Upper lobe of right lung (tissue), 1 donor: ENCODE results near the gene HBG1. TPM values are rescaled to one million over a fixed set of nuclear protein-coding genes. Genes with fewer than 3 reads are reported as not detected.

ENCODE experiments used
- ATAC-seq: fragments of 200-7000 bp; cut with Tn5 transposase; one replicate; pipeline ENCODE4 v1.9.1; 2020; ENCODE audit warnings: mild to moderate bottlenecking, moderate library complexity
- DNase-seq: peaks from one replicate; pipeline ENCODE4 v3.0.0-alpha.2; 2020
- H3K27ac ChIP-seq: fragments of 200-600 bp; one replicate; pipeline ENCODE4 v1.8.0; 2022
- H3K27me3 ChIP-seq: fragments of 200-600 bp; one replicate; pipeline ENCODE4 v1.8.0; 2022; ENCODE audit warnings: mild to moderate bottlenecking
- H3K36me3 ChIP-seq: fragments of 200-600 bp; one replicate; pipeline ENCODE4 v1.8.0; 2022
- H3K4me1 ChIP-seq: fragments of 200-600 bp; one replicate; pipeline ENCODE4 v1.8.0; 2022
- H3K4me3 ChIP-seq: fragments of 200-600 bp; one replicate; pipeline ENCODE4 v1.8.0; 2022; ENCODE audit warnings: mild to moderate bottlenecking
- H3K9me3 ChIP-seq: fragments of 200-600 bp; one replicate; pipeline ENCODE4 v1.8.0; 2022
- intact Hi-C: fragments of 100-400 bp; cut with DNase I; formaldehyde crosslinking; loops from one replicate; pipeline ENCODE4 v1.11.0; 2022
- total RNA-seq: library from RNA; stranded (reverse); fragmentation: NEBNext Ultra II Directional; extraction: Animal tissue kit (Norgen Biotek cat#: 25700); gene quantifications from one replicate; pipeline ENCODE4 v1.2.1, GENCODE V29; 2021
- TF ChIP-seq, protein P1 (sequence below): fragments of 200-600 bp; IDR thresholded peaks from one replicate; pipeline ENCODE4 v1.8.0; 2022; ENCODE audit warnings: antibody characterized with exemption
- donor health status: DM: no; HTN: yes; CAD: no; lungs with severe emphysema.

HBG1 gene
- total RNA-seq, 1 donor from 2014 or later, result not detected

- Histone ChIP-seq H3K27ac (no peak overlapping the region), H3K9me3 (no peaks in the 10 kb centered on the region), H3K36me3 (no peaks in the 10 kb centered on the region), H3K27me3 (no peaks in the 10 kb centered on the region), H3K4me3 (no peak overlapping the region), H3K4me1 (no peaks in the 10 kb centered on the region)
- ATAC-seq, result no peak
- no peak for DNase-seq
- intact Hi-C loops, result no loop called here
- TF ChIP-seq, protein P1, sequence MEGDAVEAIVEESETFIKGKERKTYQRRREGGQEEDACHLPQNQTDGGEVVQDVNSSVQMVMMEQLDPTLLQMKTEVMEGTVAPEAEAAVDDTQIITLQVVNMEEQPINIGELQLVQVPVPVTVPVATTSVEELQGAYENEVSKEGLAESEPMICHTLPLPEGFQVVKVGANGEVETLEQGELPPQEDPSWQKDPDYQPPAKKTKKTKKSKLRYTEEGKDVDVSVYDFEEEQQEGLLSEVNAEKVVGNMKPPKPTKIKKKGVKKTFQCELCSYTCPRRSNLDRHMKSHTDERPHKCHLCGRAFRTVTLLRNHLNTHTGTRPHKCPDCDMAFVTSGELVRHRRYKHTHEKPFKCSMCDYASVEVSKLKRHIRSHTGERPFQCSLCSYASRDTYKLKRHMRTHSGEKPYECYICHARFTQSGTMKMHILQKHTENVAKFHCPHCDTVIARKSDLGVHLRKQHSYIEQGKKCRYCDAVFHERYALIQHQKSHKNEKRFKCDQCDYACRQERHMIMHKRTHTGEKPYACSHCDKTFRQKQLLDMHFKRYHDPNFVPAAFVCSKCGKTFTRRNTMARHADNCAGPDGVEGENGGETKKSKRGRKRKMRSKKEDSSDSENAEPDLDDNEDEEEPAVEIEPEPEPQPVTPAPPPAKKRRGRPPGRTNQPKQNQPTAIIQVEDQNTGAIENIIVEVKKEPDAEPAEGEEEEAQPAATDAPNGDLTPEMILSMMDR, result no peak
Observed at GRCh38 chr11:5235364-5236095, 14.1 kb downstream of the HBG1 start.

GRCh38 chr11:5234381-5234834 lies 15.2 kb downstream of the HBG1 start, which contains the start of gene HBD:
TSS of gene HBD (minus strand) at chr11:5234483. CDS start at chr11:5234433, 50 bp downstream.
- Histone ChIP-seq H3K4me1 (no peaks in the 10 kb centered on the region), H3K36me3 (no peaks in the 10 kb centered on the region), H3K4me3 (no peak within 1 kb of the TSS), H3K27ac (no peak within 1 kb of the TSS), H3K9me3 (no peaks in the 10 kb centered on the region), H3K27me3 (no peaks in the 10 kb centered on the region)
- no peak for DNase-seq
- TF ChIP-seq, protein P1, result no peak
- ATAC-seq, result no peak
- intact Hi-C loops, result no loop called here

GRCh38 chr11:5233307-5233706 lies 16.4 kb downstream of the HBG1 start:
- Histone ChIP-seq H3K27me3 (no peaks in the 10 kb centered on the region), H3K4me1 (no peaks in the 10 kb centered on the region), H3K36me3 (no peaks in the 10 kb centered on the region), H3K27ac (no peak overlapping the region), H3K4me3 (no peak overlapping the region), H3K9me3 (no peaks in the 10 kb centered on the region)
- no peak for DNase-seq
- no peak for ATAC-seq
- intact Hi-C loops, result no loop called here
- TF ChIP-seq, protein P1, result no peak

DNA sequence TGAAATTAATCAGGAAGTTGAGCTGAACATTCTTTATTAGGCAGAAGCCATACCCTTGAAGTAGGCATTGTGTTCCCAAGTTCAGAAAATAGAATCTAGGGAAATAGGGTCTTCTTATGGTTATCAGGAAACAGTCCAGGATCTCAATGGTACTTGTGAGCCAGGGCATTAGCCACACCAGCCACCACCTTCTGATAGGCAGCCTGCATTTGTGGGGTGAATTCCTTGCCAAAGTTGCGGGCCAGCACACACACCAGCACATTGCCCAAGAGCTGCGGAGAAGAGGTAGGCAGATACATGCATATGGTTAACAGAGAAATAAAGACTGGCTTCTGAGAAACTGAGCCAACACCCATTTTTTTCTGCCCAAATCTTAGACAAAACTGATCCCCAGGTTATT lies 16.8 kb downstream of the HBG1 start:
- H3K4me1 ChIP-seq, result no peaks in the 10 kb centered on the region
- H3K27ac ChIP-seq, result no peak overlapping the region
- TF ChIP-seq, protein P1, result no peak
- H3K9me3 ChIP-seq, result no peaks in the 10 kb centered on the region
- H3K4me3 ChIP-seq, result no peak overlapping the region
- DNase-seq, result no peak
- no peaks in the 10 kb centered on the region for H3K27me3 ChIP-seq
- no peak for ATAC-seq
- intact Hi-C loops, result no loop called here
- no peaks in the 10 kb centered on the region for H3K36me3 ChIP-seq

DNA sequence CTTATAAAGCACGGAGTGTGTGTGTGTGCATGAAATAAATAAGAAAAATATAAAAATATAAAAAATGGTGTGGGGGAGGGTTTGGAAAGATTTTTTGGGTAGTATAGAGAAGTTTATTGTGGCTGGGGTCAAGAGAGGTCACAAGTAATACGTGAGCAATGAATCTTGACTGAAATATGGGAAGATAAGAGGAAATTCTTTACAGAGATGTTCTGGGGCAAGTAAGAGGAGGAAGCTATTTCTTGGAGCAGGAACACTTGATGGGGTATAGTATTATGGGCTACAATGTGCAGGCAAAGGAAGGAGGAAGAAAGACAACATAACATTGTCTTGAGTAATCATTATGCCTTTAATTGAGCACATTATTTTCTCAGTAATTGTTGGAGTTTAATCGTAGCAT lies 17.5 kb downstream of the HBG1 start:
- TF ChIP-seq, protein P1, result no peak
- H3K4me3 ChIP-seq, result no peak overlapping the region
- no peak for ATAC-seq
- no peaks in the 10 kb centered on the region for H3K9me3 ChIP-seq
- H3K4me1 ChIP-seq, result no peaks in the 10 kb centered on the region
- H3K27me3 ChIP-seq, result no peaks in the 10 kb centered on the region
- no peak for DNase-seq
- intact Hi-C loops, result no loop called here
- no peaks in the 10 kb centered on the region for H3K36me3 ChIP-seq
- H3K27ac ChIP-seq, result no peak overlapping the region
